ENCODE data around the gene ABCC6. TPM values are rescaled to one million over a fixed set of nuclear protein-coding genes. Genes with fewer than 3 reads are reported as not detected.

ABCC6 gene
- total RNA-seq, 4 donors from 2014 or later = 0.23 to 4.8 (median 0.73) TPM

DNA sequence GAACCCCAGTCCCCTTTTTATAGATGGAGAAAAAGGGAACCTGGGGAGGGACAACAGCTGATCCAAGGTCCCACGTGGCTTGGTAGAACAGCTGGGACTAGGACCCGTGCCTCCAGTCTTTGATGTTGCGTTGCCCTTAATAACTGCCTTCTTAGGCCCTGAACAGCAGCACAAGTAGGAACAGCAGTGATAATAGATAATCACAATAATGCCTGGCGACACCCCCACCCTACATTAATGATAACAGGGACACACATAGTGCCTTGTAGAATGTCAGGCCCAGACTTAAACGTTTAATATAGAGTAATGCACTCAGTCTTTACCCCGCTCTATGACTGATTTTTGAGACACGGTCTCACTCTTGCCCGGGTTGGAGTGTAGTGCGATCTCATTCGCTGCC is 96.4 kb downstream of the ABCC6 start:
- in situ Hi-C loops (cut with MboI; ENCODE audit: low sequenced_read_pairs in 4 of 4) = loop anchor here (5.0 to 10.0 kb wide), 3 partner anchors 250 to 255 kb away; no protein-coding TSS in a partner anchor
- peaks cover 0 to 66% of the 10 kb centered on the region in 2 donors for H3K36me3 ChIP-seq
- H3K9me3 ChIP-seq = no peaks in the 10 kb centered on the region
- ATAC-seq (no peak), DNase-seq (no peak)
- H3K4me1 ChIP-seq = no peaks in the 10 kb centered on the region
- no peak overlapping the region for H3K4me3 ChIP-seq
- peak overlapping the region in 2 of 4 donors; percentile 44 to 53 for H3K27ac ChIP-seq
- TF ChIP-seq, protein P1, sequence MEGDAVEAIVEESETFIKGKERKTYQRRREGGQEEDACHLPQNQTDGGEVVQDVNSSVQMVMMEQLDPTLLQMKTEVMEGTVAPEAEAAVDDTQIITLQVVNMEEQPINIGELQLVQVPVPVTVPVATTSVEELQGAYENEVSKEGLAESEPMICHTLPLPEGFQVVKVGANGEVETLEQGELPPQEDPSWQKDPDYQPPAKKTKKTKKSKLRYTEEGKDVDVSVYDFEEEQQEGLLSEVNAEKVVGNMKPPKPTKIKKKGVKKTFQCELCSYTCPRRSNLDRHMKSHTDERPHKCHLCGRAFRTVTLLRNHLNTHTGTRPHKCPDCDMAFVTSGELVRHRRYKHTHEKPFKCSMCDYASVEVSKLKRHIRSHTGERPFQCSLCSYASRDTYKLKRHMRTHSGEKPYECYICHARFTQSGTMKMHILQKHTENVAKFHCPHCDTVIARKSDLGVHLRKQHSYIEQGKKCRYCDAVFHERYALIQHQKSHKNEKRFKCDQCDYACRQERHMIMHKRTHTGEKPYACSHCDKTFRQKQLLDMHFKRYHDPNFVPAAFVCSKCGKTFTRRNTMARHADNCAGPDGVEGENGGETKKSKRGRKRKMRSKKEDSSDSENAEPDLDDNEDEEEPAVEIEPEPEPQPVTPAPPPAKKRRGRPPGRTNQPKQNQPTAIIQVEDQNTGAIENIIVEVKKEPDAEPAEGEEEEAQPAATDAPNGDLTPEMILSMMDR (IDR thresholded peaks at IDR 0.05 in 4 of 5, conservative IDR thresholded peaks at IDR 0.05 in 1 of 5) = no peak
- TF ChIP-seq POLR2A (IDR thresholded peaks at IDR 0.05) = no peak
- intact Hi-C loops (cut with DNase I; ENCODE audit: low total_unique reads) = loop anchor here (1.0 to 10.0 kb wide), 2 partner anchors 253 to 362 kb away; no protein-coding TSS in a partner anchor
- no peaks in the 10 kb centered on the region for H3K27me3 ChIP-seq

DNA sequence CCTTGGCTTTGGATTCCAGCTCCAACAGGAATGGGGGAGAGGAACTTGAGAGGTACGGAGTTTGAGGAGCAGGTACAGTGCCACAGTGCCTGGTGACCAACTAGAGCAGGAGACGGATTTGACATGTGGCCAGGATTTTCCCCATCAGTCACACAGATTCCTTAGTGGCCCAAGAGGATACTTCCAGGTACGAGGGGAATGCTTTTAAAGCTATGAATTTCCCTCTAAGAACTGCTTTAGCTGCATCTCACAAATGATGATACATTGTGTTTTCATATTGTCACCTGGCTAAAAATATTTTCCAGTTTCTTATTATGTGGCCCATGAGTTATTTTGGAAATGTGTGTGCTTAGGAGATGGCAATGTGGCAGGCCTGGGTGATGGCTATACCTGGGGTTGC is 98.3 kb downstream of the ABCC6 start:
- intact Hi-C loops (cut with DNase I; ENCODE audit: low total_unique reads) = loop anchor here (10.0 kb wide), 1 partner anchor 360 kb away; no protein-coding TSS in a partner anchor
- TF ChIP-seq, protein P1 (IDR thresholded peaks at IDR 0.05 in 4 of 5, conservative IDR thresholded peaks at IDR 0.05 in 1 of 5) = no peak
- TF ChIP-seq POLR2A (IDR thresholded peaks at IDR 0.05) = no peak
- in situ Hi-C loops (cut with MboI; ENCODE audit: low sequenced_read_pairs in 4 of 4) = loop anchor here (5.0 to 25.0 kb wide), 4 partner anchors 248 to 363 kb away; no protein-coding TSS in a partner anchor
- DNase-seq (no peak), ATAC-seq (no peak)
- H3K36me3 ChIP-seq = peaks cover 0 to 65% of the 10 kb centered on the region in 2 donors
- no peaks in the 10 kb centered on the region for H3K9me3 ChIP-seq
- no peak overlapping the region for H3K4me3 ChIP-seq
- H3K27me3 ChIP-seq = no peaks in the 10 kb centered on the region
- H3K4me1 ChIP-seq = no peaks in the 10 kb centered on the region
- no peak overlapping the region for H3K27ac ChIP-seq

DNA sequence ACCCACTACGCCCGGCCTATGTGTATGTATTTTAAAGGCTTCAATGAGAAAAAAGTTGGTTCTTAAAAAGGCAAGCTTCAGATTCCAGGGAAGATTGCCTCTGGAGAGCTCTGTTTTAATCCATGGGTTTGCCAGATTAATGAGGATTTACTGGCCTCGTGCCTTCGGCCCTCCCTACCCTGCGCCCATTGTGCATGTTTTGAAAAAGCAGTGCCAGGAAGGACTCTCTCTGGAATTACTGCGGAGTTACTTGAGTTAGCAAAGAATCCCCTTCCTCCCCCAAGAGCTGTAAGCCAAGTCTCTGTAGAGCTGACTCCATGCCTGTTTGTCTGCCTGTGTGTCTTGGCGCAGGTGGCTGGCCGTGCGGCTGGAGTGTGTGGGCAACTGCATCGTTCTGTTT is 98.9 kb downstream of the ABCC6 start:
- peaks cover 0 to 60% of the 10 kb centered on the region in 2 donors for H3K36me3 ChIP-seq
- no peak overlapping the region for H3K27ac ChIP-seq
- ATAC-seq (no peak), DNase-seq (no peak)
- intact Hi-C loops (cut with DNase I; ENCODE audit: low total_unique reads) = loop anchor here (10.0 kb wide), 1 partner anchor 360 kb away; no protein-coding TSS in a partner anchor
- H3K4me3 ChIP-seq = no peak overlapping the region
- H3K9me3 ChIP-seq = no peaks in the 10 kb centered on the region
- no peaks in the 10 kb centered on the region for H3K27me3 ChIP-seq
- in situ Hi-C loops (cut with MboI; ENCODE audit: low sequenced_read_pairs in 4 of 4) = loop anchor here in 2 of 4 donors (10.0 to 25.0 kb wide), 2 partner anchors 250 to 362 kb away; no protein-coding TSS in a partner anchor
- H3K4me1 ChIP-seq = no peaks in the 10 kb centered on the region
- no peak for TF ChIP-seq POLR2A (IDR thresholded peaks at IDR 0.05)
- TF ChIP-seq, protein P1 (IDR thresholded peaks at IDR 0.05 in 4 of 5, conservative IDR thresholded peaks at IDR 0.05 in 1 of 5) = no peak

DNA sequence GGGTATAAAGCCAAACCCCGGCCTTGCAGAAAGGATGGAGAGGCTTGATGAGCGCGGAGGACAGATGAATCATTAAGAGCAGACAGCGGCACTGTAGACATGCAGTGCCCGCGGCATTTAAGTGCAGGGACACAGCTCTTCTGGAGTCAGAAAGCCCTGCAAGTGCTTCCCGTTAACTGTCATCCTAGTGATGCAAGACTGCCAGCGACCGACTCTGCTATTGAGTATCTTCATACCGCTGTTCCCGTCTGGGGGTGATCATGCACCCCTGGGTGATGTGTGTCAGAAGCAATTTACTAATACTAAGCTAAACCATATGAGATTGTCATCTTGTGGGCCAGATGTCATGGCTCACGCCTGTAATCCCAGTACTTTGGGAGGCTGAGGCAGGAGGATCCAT is 101.0 kb downstream of the ABCC6 start:
- Histone ChIP-seq H3K9me3 (no peaks in the 10 kb centered on the region), H3K27ac (no peak overlapping the region), H3K27me3 (no peaks in the 10 kb centered on the region), H3K36me3 (peaks cover 0 to 60% of the 10 kb centered on the region in 2 donors), H3K4me3 (no peak overlapping the region), H3K4me1 (no peaks in the 10 kb centered on the region)
- in situ Hi-C loops (cut with MboI; ENCODE audit: low sequenced_read_pairs in 4 of 4) (loop anchor here in 2 of 4 donors (10.0 to 25.0 kb wide), 2 partner anchors 247 to 360 kb away; no protein-coding TSS in a partner anchor), intact Hi-C loops (cut with DNase I; ENCODE audit: low total_unique reads) (loop anchor here (10.0 kb wide), 1 partner anchor 357 kb away; no protein-coding TSS in a partner anchor)
- TF ChIP-seq, protein P1 (IDR thresholded peaks at IDR 0.05 in 4 of 5, conservative IDR thresholded peaks at IDR 0.05 in 1 of 5) = no peak
- no peak for TF ChIP-seq POLR2A (IDR thresholded peaks at IDR 0.05)
- ATAC-seq (no peak), DNase-seq (no peak)
